KMS-11 (cell line): Measurements from ENCODE around the gene KLK15.

Experiments
- H2AFZ ChIP-seq: fragments of 200-600 bp; sonication (generic); 2 replicates; pipeline ENCODE4 v1.6.1; 2016; ENCODE audit warnings: antibody characterized with exemption, mixed run types, low read depth
- H3K27ac ChIP-seq: fragments of 200-600 bp; sonication (generic); 2 replicates; pipeline ENCODE4 v1.6.1; 2016; ENCODE audit warnings: mild to moderate bottlenecking, mixed run types
- H3K27me3 ChIP-seq: fragments of 200-600 bp; sonication (generic); 2 replicates; pipeline ENCODE4 v1.6.1; 2017; ENCODE audit warnings: mild to moderate bottlenecking, low read depth, mixed run types, moderate library complexity; ENCODE audit not compliant: insufficient read depth
- H3K36me3 ChIP-seq: fragments of 200-600 bp; sonication (generic); 2 replicates; pipeline ENCODE4 v1.6.1; 2017; ENCODE audit warnings: mild to moderate bottlenecking, mixed run types; ENCODE audit not compliant: insufficient read depth
- H3K4me1 ChIP-seq: fragments of 200-600 bp; sonication (generic); 2 replicates; pipeline ENCODE4 v1.6.1; 2016; ENCODE audit warnings: mild to moderate bottlenecking, low read depth, mixed run types; ENCODE audit not compliant: poor library complexity, severe bottlenecking
- H3K4me2 ChIP-seq: fragments of 200-600 bp; sonication (generic); 2 replicates; pipeline ENCODE4 v1.7.0; 2016; ENCODE audit warnings: mild to moderate bottlenecking, mixed run types
- H3K4me3 ChIP-seq: fragments of 200-600 bp; sonication (generic); IDR thresholded peaks from 2 replicates; pipeline ENCODE4 v1.6.1; 2017; ENCODE audit warnings: low read depth, low read length, mixed read lengths; ENCODE audit not compliant: insufficient read depth
- H3K79me2 ChIP-seq: fragments of 200-600 bp; sonication (generic); 2 replicates; pipeline ENCODE4 v1.6.1; 2016; ENCODE audit warnings: low read depth, mixed run types; ENCODE audit not compliant: insufficient read depth
- H3K9ac ChIP-seq: fragments of 200-600 bp; sonication (generic); 2 replicates; pipeline ENCODE4 v1.6.1; 2016; ENCODE audit warnings: mild to moderate bottlenecking, mixed run types
- H4K20me1 ChIP-seq: fragments of 200-600 bp; sonication (generic); 2 replicates; pipeline ENCODE4 v1.6.1; 2016; ENCODE audit warnings: mild to moderate bottlenecking, mixed run types; ENCODE audit not compliant: insufficient read depth
- TF ChIP-seq, protein P1 (sequence below): fragments of 200-600 bp; sonication (generic); conservative IDR thresholded peaks from 2 replicates; pipeline ENCODE4 v1.6.1; 2017; ENCODE audit warnings: low read depth, mild to moderate bottlenecking, antibody characterized with exemption, low read length, moderate library complexity, mixed read lengths

The KLK15 gene

GRCh38 chr19:50794074-50794875 lies 39.1 kb downstream of the KLK15 start:
- no peaks in the 10 kb centered on the region for H3K79me2 ChIP-seq
- H3K4me3 ChIP-seq, result no peak overlapping the region
- H3K27me3 ChIP-seq, result no peaks in the 10 kb centered on the region
- no peak overlapping the region for H3K9ac ChIP-seq
- 0 out of 2 replicates have a peak, but pooled peaks cover 2% of the 10 kb centered on the region for H3K36me3 ChIP-seq
- TF ChIP-seq, protein P1, sequence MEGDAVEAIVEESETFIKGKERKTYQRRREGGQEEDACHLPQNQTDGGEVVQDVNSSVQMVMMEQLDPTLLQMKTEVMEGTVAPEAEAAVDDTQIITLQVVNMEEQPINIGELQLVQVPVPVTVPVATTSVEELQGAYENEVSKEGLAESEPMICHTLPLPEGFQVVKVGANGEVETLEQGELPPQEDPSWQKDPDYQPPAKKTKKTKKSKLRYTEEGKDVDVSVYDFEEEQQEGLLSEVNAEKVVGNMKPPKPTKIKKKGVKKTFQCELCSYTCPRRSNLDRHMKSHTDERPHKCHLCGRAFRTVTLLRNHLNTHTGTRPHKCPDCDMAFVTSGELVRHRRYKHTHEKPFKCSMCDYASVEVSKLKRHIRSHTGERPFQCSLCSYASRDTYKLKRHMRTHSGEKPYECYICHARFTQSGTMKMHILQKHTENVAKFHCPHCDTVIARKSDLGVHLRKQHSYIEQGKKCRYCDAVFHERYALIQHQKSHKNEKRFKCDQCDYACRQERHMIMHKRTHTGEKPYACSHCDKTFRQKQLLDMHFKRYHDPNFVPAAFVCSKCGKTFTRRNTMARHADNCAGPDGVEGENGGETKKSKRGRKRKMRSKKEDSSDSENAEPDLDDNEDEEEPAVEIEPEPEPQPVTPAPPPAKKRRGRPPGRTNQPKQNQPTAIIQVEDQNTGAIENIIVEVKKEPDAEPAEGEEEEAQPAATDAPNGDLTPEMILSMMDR, result no peak
- no peak overlapping the region for H3K27ac ChIP-seq
- H2AFZ ChIP-seq, result no peak overlapping the region
- peaks cover 11% of the 10 kb centered on the region; the same call in 1 of the 2 replicates for H4K20me1 ChIP-seq
- H3K4me1 ChIP-seq, result peaks cover 44% of the 10 kb centered on the region
- H3K4me2 ChIP-seq, result no peak overlapping the region

DNA sequence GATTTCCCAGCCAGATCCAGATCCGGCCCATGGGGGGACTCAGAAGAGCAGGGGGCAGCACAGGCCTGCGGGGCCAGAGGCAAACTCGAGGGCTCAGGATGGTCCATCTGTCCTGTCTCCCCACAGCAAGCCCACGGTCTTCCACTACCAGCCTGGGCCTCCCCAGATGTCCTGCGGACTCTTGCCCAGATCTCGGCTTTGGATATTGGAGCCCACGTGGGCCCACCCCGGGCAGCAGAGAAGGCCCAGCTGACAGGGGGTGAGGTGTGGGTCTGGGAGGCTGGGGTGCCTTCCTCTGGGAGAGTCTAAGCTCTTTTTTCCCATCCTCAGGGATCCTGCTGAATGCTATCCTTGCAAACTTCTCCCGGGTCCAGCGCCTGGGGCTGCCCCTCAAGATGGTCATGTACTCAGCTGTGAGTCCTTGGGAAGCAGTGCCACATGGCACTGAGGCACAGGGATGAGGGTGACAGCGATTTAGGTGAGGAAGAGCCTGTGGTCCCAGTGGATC lies 39.8 kb downstream of the KLK15 start:
- Histone ChIP-seq H3K4me3 (no peak overlapping the region), H3K36me3 (0 out of 2 replicates have a peak, but pooled peaks cover 2% of the 10 kb centered on the region), H3K27me3 (no peaks in the 10 kb centered on the region), H3K4me2 (no peak overlapping the region), H4K20me1 (peaks cover 11% of the 10 kb centered on the region; the same call in 1 of the 2 replicates), H3K4me1 (peaks cover 39% of the 10 kb centered on the region), H2AFZ (no peak overlapping the region), H3K27ac (no peak overlapping the region), H3K9ac (no peak overlapping the region), H3K79me2 (no peaks in the 10 kb centered on the region)
- TF ChIP-seq, protein P1, result no peak

GRCh38 chr19:50792272-50793250 lies 40.8 kb downstream of the KLK15 start:
- Histone ChIP-seq H3K4me1 (peaks cover 34% of the 10 kb centered on the region), H3K9ac (no peak overlapping the region)

More at GRCh38 chr19:50792272-50793250, 40.8 kb downstream of the KLK15 start:
- Histone ChIP-seq H3K27me3 (no peaks in the 10 kb centered on the region; the same call in 1 of the 2 replicates), H3K36me3 (no peaks in the 10 kb centered on the region), H3K4me2 (no peak overlapping the region), H2AFZ (no peak overlapping the region), H3K4me3 (no peak overlapping the region), H3K79me2 (no peaks in the 10 kb centered on the region), H4K20me1 (peaks cover 7% of the 10 kb centered on the region; the same call in 1 of the 2 replicates), H3K27ac (no peak overlapping the region)
- TF ChIP-seq, protein P1, result no peak
